WTC11 (cell line): ENCODE measurements around the gene KLF11.

Source experiments
- CTCF ChIP-seq: fragments of 200-600 bp; IDR thresholded peaks from 2 replicates; pipeline ENCODE4 v1.8.0; 2022; ENCODE audit warnings: antibody characterized with exemption
- ETV6 ChIP-seq: sonication (generic); formaldehyde crosslinking; IDR thresholded peaks from 2 replicates; pipeline ENCODE4 v1.8.1; 2022; ENCODE audit warnings: mild to moderate bottlenecking, missing genetic modification reagents
- GRHL2 ChIP-seq: fragments of 250-450 bp; sonication (Bioruptor Pico); IDR thresholded peaks from 2 replicates; pipeline ENCODE4 v1.8.0; 2022; ENCODE audit warnings: mild to moderate bottlenecking, moderate library complexity; ENCODE audit not compliant: insufficient replicate concordance, severe bottlenecking
- TF ChIP-seq, protein P1 (sequence below): sonication (generic); formaldehyde crosslinking; conservative IDR thresholded peaks from 2 replicates; pipeline ENCODE4 v1.8.1; 2023; ENCODE audit warnings: mild to moderate bottlenecking, low read depth, missing genetic modification reagents, moderate library complexity

- no peak for TF ChIP-seq GRHL2 (CRISPR knock-in tag)
- TF ChIP-seq, protein P1, sequence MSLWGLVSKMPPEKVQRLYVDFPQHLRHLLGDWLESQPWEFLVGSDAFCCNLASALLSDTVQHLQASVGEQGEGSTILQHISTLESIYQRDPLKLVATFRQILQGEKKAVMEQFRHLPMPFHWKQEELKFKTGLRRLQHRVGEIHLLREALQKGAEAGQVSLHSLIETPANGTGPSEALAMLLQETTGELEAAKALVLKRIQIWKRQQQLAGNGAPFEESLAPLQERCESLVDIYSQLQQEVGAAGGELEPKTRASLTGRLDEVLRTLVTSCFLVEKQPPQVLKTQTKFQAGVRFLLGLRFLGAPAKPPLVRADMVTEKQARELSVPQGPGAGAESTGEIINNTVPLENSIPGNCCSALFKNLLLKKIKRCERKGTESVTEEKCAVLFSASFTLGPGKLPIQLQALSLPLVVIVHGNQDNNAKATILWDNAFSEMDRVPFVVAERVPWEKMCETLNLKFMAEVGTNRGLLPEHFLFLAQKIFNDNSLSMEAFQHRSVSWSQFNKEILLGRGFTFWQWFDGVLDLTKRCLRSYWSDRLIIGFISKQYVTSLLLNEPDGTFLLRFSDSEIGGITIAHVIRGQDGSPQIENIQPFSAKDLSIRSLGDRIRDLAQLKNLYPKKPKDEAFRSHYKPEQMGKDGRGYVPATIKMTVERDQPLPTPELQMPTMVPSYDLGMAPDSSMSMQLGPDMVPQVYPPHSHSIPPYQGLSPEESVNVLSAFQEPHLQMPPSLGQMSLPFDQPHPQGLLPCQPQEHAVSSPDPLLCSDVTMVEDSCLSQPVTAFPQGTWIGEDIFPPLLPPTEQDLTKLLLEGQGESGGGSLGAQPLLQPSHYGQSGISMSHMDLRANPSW = no peak
- TF ChIP-seq CTCF = no peak
- TF ChIP-seq ETV6 (CRISPR knock-in tag) = no peak
Observed at GRCh38 chr2:9995059-9995458, 48.3 kb upstream of the KLF11 start.
